ENCODE data around the gene GRAMD4.

GRAMD4 gene

DNA sequence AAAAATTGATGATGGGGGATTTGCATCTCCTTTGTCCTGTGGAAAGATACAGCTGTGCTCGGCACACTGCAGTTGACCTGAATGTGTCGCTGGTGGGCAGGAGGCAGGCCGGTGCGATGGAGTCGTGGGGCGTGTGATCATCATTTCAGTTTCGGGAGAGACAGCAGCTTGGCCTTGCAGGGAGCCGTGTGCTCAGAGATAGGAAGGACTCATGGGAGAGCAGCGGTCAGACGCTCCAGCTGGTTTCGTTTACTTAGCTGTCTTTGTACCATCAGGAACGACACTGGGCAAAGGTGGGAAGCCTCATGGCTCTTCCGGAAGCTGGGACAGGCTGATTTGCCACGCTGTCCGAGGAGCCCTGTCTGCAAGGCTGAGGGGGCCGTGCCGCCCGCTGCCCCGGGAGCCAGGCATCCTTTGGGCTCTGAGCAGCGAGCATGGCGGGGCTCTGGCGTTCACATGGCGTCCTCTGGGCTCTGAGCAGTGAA lies 32.7 kb downstream of the GRAMD4 start:
- no peak for DNase-seq (ENCODE audit: low spot score in 2 of 2)
- no peak for ATAC-seq (ENCODE audit: low read depth)
- Mint-ChIP-seq H3K9me3 (peaks cover 6% of the 10 kb centered on the region), H3K27ac (no peak overlapping the region), H3K36me3 (peaks cover 9% of the 10 kb centered on the region), H3K27me3 (no peaks in the 10 kb centered on the region), H3K4me3 (no peak overlapping the region), H3K4me1 (peaks cover 28% of the 10 kb centered on the region)

DNA sequence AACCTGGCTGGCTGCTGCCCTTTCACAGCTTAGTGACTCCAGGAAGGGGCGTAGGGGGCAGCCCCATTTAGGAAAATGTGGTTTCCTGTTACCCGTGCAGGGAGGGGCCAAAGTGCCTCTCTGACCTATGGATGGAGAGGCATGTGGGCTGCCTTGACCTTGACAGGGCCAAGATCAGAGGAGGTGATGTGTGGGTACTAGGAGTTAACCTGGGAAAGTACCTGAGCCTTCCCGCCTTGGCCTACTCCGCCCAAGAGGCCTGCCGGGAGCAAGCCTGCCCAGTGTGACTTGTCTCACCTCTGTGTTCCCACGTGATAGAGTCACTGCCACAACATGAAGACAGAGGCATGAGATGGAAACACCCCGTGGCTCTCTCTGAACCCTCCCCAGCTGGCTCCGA lies 33.4 kb downstream of the GRAMD4 start:
- Mint-ChIP-seq H3K9me3 (no peaks in the 10 kb centered on the region), H3K4me3 (no peak overlapping the region), H3K27me3 (no peaks in the 10 kb centered on the region), H3K36me3 (peaks cover 2% of the 10 kb centered on the region), H3K27ac (no peak overlapping the region), H3K4me1 (peaks cover 21% of the 10 kb centered on the region)
- DNase-seq (ENCODE audit: low spot score in 2 of 2) = no peak
- ATAC-seq (ENCODE audit: low read depth) = no peak

DNA sequence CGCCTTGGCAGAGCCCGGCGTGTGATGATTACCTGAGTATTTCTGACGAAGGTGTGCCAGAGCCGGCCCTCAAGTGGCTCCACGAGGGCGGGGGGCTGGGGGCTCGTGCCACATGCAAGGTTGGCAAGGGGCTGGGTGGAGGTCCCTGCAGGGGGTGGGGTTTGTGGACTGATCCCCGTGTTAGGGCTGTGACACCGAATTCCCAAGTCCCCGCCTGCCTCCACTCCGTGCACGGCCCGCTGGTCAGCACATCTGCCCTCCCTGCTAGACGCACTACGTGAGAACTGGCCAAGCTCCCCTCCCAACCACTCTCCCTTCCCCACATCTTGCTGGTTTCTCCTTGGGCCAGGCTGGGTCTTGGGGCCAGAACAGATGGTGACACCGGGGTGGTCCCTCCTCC lies 34.2 kb downstream of the GRAMD4 start:
- no peaks in the 10 kb centered on the region for H3K27me3 Mint-ChIP-seq
- H3K27ac Mint-ChIP-seq = no peak overlapping the region
- H3K9me3 Mint-ChIP-seq = no peaks in the 10 kb centered on the region
- peaks cover 9% of the 10 kb centered on the region for H3K36me3 Mint-ChIP-seq
- H3K4me3 Mint-ChIP-seq = no peak overlapping the region
- ATAC-seq (ENCODE audit: low read depth) (no peak), DNase-seq (ENCODE audit: low spot score in 2 of 2) (no peak)
- H3K4me1 Mint-ChIP-seq = peaks cover 22% of the 10 kb centered on the region

DNA sequence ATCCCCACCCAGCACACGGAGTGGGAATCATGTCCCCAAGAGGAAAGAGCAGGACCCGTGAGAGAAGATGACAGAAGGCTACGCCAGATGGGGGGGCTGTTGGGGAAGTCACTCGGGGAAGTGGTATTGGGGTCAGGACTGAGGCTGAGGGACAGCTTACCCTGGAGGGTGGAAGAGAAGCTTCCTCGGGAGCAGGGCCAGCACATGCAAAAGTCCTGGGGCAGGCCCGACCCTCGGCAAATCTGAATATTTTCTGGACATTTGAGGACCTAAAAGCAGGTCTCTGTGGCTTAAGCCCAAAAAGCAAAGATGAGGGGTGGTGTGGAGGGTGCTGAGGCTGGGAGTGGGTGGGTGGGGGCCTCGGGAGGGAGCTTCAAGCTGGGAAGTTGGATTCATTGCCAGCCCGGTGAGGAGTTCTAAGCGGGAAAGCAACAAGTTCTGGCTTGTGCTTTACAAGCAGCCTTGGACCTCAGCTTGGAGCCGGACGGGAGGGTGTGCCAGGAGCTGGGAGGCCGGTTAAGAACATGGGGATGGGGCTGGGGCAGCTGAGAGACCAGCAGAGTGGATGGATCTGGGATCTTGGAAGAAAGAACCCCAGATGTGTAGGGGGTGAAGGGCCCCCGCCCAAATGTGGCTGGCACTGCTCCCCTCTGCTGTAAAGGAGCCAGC lies 34.9 kb downstream of the GRAMD4 start:
- DNase-seq (ENCODE audit: low spot score in 2 of 2) (no peak), ATAC-seq (ENCODE audit: low read depth) (no peak)
- Mint-ChIP-seq H3K27me3 (no peaks in the 10 kb centered on the region), H3K27ac (no peak overlapping the region), H3K36me3 (peaks cover 11% of the 10 kb centered on the region), H3K4me3 (no peak overlapping the region), H3K4me1 (peaks cover 18% of the 10 kb centered on the region), H3K9me3 (no peaks in the 10 kb centered on the region)

GRCh38 chr22:46655861-46656608 lies 35.8 kb downstream of the GRAMD4 start:
- peaks cover 13% of the 10 kb centered on the region for H3K36me3 Mint-ChIP-seq
- no peaks in the 10 kb centered on the region for H3K9me3 Mint-ChIP-seq
- peaks cover 18% of the 10 kb centered on the region for H3K4me1 Mint-ChIP-seq
- H3K4me3 Mint-ChIP-seq = no peak overlapping the region
- no peaks in the 10 kb centered on the region for H3K27me3 Mint-ChIP-seq
- DNase-seq (ENCODE audit: low spot score in 2 of 2) (no peak), ATAC-seq (ENCODE audit: low read depth) (no peak)
- H3K27ac Mint-ChIP-seq = no peak overlapping the region

DNA sequence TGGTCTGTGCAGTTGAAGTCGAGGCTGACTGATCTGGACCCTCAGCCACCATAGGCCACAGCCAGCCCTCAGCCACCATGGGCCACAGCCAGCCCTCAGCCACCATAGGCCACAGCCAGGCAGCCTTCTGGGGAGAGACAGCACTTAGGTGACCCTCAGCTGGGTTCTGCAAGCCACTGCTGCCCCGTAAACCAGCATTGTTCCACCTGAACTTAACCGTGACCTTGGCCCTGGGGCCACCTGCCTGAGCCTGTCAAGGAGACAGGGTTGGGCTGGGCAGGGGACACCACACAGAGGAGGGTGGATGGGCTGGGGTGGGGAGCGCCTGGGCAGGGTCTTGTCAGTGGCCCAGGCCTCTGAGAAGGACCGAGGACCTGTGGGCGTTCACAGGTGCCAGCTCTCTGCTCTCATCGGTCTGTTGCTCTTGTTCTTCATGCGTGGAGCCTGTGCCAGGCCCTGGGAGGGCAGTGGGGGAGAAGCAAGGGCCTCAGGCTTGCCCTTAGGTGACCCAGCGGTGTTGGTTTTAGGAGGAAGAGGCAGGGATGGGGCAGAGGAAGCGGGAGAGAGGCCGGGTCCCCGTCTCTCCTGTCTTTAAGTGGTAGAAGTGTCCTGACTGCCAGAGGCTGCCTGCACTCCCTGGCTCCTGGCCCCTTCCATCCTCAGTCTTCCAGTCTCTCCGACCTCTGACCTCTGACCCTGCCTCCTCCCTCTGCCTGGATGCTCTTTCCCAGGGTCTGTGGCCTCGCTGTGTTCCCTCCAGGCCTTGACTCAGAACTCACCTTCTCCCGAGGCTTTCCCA lies 36.9 kb downstream of the GRAMD4 start:
- Mint-ChIP-seq H3K27me3 (no peaks in the 10 kb centered on the region), H3K27ac (peak overlapping the region; percentile 21), H3K36me3 (peaks cover 13% of the 10 kb centered on the region)

DNA sequence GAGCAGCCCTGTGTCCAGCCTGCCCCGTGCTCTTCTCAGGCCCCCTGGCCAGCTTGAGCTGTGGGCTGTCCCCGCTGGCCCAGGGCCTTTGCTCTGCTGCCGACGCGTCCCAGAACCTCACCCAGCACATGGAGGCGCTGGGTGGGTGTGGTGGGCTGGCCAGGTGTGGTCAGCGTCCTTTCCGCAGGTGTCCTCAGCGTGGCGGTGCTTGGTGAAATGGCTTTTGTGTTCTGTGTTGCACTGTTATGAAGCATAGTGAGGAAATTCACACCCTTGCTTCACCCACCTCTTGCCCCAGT lies 37.4 kb downstream of the GRAMD4 start:
- H3K9me3 Mint-ChIP-seq = no peaks in the 10 kb centered on the region
- ATAC-seq (ENCODE audit: low read depth) = no peak
- H3K4me3 Mint-ChIP-seq = no peak overlapping the region
- H3K27me3 Mint-ChIP-seq = no peaks in the 10 kb centered on the region
- DNase-seq (ENCODE audit: low spot score in 2 of 2) = no peak
- no peak overlapping the region for H3K27ac Mint-ChIP-seq
- H3K36me3 Mint-ChIP-seq = peaks cover 13% of the 10 kb centered on the region
- H3K4me1 Mint-ChIP-seq = peaks cover 15% of the 10 kb centered on the region

More for the DNA sequence above, 36.9 kb downstream of the GRAMD4 start:
- H3K4me1 Mint-ChIP-seq = peaks cover 15% of the 10 kb centered on the region
- DNase-seq (ENCODE audit: low spot score in 2 of 2) = no peak
- no peak for ATAC-seq (ENCODE audit: low read depth)
- no peak overlapping the region for H3K4me3 Mint-ChIP-seq
- no peaks in the 10 kb centered on the region for H3K9me3 Mint-ChIP-seq

DNA sequence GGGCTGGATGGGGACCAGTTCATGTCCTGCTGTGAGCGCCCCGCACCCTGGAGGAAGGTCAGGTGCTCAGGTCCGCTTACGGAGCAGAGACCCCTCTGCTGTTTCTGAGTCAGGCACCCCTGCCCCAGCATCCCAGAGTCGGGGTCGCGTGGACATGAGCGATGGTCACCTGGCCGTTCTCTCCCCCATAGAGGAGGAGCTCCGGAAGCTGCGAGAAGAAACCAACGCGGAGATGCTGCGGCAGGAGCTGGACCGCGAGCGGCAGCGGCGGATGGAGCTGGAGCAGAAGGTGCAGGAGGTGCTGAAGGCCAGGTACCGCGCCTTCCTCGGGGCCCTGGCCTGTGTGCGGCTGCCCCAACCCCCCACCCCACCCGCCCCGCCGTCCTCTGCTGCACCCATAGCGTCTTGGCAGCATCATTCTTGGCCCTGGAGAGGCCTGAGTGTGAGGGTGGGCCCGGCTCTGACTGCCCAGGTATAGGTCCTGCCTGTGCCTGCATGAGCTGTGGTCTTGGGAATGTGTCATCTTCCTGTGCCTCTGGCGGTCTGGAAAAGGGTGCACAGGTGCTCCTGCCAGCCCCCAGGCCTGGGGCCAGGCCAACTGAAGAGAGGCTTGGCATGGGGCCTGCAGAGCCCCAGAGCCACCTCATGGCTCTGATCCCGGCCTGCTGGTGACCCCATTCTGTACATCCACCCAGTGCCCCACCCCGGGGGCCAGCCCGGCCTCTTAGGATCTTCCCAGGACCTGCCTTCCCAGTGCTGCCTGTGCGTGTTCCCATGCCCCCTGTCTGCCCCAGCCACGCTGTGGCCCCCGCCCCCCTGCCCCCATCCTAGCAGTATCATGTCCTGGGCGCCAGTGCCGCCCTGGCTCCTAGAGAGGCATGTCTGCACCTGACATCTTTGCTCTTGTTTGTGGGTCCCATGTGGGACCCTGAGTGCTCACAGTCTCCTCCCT lies 38.1 kb downstream of the GRAMD4 start:
- Mint-ChIP-seq H3K4me3 (no peak overlapping the region), H3K4me1 (peaks cover 10% of the 10 kb centered on the region), H3K27ac (no peak overlapping the region), H3K27me3 (no peaks in the 10 kb centered on the region), H3K9me3 (no peaks in the 10 kb centered on the region), H3K36me3 (peaks cover 11% of the 10 kb centered on the region)
- ATAC-seq (ENCODE audit: low read depth) (no peak), DNase-seq (ENCODE audit: low spot score in 2 of 2) (no peak)

DNA sequence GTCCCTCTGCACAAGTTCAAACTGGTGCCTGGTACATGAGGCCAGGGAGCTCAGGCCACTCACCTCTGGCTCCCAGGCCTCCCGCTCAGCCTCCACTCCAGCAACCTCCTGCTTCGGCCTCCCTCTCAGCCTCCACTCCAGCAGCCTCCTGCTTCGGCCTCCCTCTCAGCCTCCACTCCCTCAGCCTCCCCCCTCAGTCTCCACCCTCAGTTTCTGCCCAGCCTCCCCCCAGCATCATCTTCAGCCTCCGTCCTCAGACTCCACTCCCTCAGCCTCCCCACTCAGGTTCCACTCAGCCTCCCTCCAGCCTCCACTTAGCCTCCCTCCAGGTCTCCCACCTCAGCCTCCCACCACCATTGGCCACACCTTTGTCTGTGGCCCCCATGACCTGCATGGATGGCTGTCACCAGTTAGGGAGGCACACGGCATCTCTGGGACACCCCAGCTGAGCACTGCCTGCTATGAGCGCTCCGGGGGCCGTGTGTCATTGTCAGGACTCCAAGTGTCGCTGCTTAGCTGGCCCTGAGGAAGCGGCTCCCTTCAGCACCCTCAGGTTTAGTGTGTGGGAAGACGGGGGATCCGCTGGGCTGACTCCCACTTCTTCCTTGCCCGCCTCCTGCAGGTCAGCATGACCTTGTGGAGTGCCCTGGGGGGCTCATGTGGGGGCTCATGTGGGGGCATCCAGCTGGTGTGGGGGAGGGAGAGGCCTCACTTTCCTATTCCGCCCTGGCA lies 39.0 kb downstream of the GRAMD4 start:
- no peak for DNase-seq (ENCODE audit: low spot score in 2 of 2)
- Mint-ChIP-seq H3K4me1 (peaks cover 9% of the 10 kb centered on the region), H3K27ac (no peak overlapping the region)

DNA sequence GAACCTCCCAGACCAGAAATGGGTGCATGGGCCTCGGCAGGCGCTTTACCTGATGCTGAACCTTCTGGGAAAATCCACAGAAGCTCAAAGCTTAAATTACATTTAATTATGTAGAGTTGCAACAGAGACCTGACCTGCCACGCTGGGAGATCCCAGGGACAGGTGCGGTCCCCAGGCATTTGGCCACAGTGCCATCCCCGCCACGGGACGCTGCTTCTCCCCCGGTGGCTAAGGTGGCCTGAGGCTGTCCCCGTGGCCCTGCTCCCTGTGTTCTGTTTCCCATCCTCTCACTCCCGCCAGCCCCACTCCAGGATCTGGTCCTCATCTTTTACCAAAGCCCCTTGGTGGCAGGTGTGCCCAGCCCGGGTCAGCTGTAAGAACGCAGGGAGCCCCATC lies 39.6 kb downstream of the GRAMD4 start:
- Mint-ChIP-seq H3K9me3 (no peaks in the 10 kb centered on the region), H3K27ac (no peak overlapping the region), H3K36me3 (peaks cover 11% of the 10 kb centered on the region), H3K4me3 (no peak overlapping the region), H3K27me3 (no peaks in the 10 kb centered on the region), H3K4me1 (peaks cover 6% of the 10 kb centered on the region)
- DNase-seq (ENCODE audit: low spot score in 2 of 2) = no peak
- no peak for ATAC-seq (ENCODE audit: low read depth)

More for the DNA sequence above, 39.0 kb downstream of the GRAMD4 start:
- Mint-ChIP-seq H3K4me3 (no peak overlapping the region), H3K36me3 (peaks cover 11% of the 10 kb centered on the region), H3K27me3 (no peaks in the 10 kb centered on the region), H3K9me3 (no peaks in the 10 kb centered on the region)
- ATAC-seq (ENCODE audit: low read depth) = no peak

- Mint-ChIP-seq H3K27ac (no peak overlapping the region), H3K36me3 (peaks cover 15% of the 10 kb centered on the region), H3K4me3 (no peak overlapping the region), H3K27me3 (no peaks in the 10 kb centered on the region), H3K4me1 (peaks cover 5% of the 10 kb centered on the region), H3K9me3 (no peaks in the 10 kb centered on the region)
- ATAC-seq (ENCODE audit: low read depth) (no peak), DNase-seq (ENCODE audit: low spot score in 2 of 2) (no peak)
These were observed 40.5 kb downstream of the GRAMD4 start for GRCh38 chr22:46660604-46661201.

DNA sequence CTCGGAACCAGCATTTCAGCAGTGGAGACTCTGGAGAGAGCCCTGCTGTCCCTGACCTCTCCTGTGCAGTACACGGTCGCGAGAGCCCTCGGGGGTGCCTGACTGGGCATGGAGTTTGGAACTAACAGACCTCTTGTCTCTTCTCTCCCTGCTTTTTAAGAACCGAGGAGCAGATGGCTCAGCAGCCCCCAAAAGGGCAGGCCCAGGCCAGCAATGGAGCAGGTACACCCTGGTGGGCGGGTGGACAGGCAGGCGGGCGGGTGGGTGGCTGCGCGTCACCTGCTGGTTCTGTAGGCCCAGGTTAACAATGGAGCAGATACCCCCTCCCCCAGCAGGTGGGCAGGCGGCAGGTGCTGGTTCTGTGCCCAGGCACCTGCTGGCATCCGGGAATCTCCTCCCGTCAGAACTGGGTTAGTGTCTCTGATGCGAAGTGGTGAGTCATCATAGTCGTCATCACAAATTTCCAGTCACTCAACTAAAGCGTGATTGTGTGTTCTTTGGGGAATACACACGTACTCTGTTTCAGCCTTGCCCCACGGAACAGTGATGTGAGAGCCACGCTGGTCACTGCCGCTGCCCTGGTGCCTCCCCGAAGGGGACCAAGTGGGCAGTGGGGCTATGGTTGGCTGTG lies 41.1 kb downstream of the GRAMD4 start:
- peaks cover 16% of the 10 kb centered on the region for H3K36me3 Mint-ChIP-seq
- no peak for DNase-seq (ENCODE audit: low spot score in 2 of 2)

More for the DNA sequence above, 41.1 kb downstream of the GRAMD4 start:
- peaks cover 5% of the 10 kb centered on the region for H3K4me1 Mint-ChIP-seq
- no peak overlapping the region for H3K27ac Mint-ChIP-seq
- H3K27me3 Mint-ChIP-seq = no peaks in the 10 kb centered on the region
- H3K4me3 Mint-ChIP-seq = no peak overlapping the region
- ATAC-seq (ENCODE audit: low read depth) = no peak
- H3K9me3 Mint-ChIP-seq = no peaks in the 10 kb centered on the region
